ENCODE results near the gene PCDH10.

GRCh38 chr4:133208694-133209285 lies 59.7 kb downstream of the PCDH10 start:
- TF ChIP-seq CTCF (IDR thresholded peaks at IDR 0.05) (no peak), POLR2A (IDR thresholded peaks at IDR 0.05) (no peak)
